Neural cell (in vitro differentiated cells): ENCODE results near the gene HOXA5. TPM values are rescaled to one million over a fixed set of nuclear protein-coding genes. Genes with fewer than 3 reads are reported as not detected.

ENCODE experiments used
- H2AFZ ChIP-seq: fragments of 200-600, 300-800 bp; sonication (generic), shearing (Covaris generic); 2 replicates; pipeline ENCODE4 v1.6.0; 2014; ENCODE audit warnings: low read depth, mild to moderate bottlenecking, antibody characterized with exemption, low read length, moderate library complexity
- H3F3A ChIP-seq: fragments of 200-600 bp; shearing (Covaris generic); 2 replicates; pipeline ENCODE4 v1.6.1; 2016; ENCODE audit warnings: mild to moderate bottlenecking, moderate library complexity, mixed read lengths, antibody characterized with exemption, low read length; ENCODE audit not compliant: insufficient read depth, poor library complexity, severe bottlenecking
- H3K27ac ChIP-seq: fragments of 200-600, 300-800 bp; sonication (generic), shearing (Covaris generic); 2 replicates; pipeline ENCODE4 v1.5.1; 2014; ENCODE audit warnings: mild to moderate bottlenecking, low read length, moderate library complexity
- H3K27me3 ChIP-seq: fragments of 300-800, 200-600 bp; sonication (generic), shearing (Covaris generic); 2 replicates; pipeline ENCODE4 v1.6.0; 2014; ENCODE audit warnings: mild to moderate bottlenecking, low read depth, low read length, moderate library complexity; ENCODE audit not compliant: insufficient read depth
- H3K36me3 ChIP-seq: fragments of 300-800, 200-600 bp; sonication (generic), shearing (Covaris generic); 2 replicates; pipeline ENCODE4 v1.5.1; 2014; ENCODE audit warnings: mild to moderate bottlenecking, antibody characterized with exemption, low read length, moderate library complexity; ENCODE audit not compliant: insufficient read depth
- H3K4me2 ChIP-seq: fragments of 300-800, 200-600 bp; sonication (generic), shearing (Covaris generic); 2 replicates; pipeline ENCODE4 v1.6.0; 2014; ENCODE audit warnings: mild to moderate bottlenecking, low read length
- H3K4me3 ChIP-seq: fragments of 300-800, 200-600 bp; sonication (generic), shearing (Covaris generic); 2 replicates; pipeline ENCODE4 v1.5.1; 2014; ENCODE audit warnings: mild to moderate bottlenecking, low read length, moderate library complexity
- H3K79me2 ChIP-seq: fragments of 200-600 bp; shearing (Covaris generic); replicated peaks from 2 replicates; pipeline ENCODE4 v1.6.0; 2014; ENCODE audit warnings: mild to moderate bottlenecking, low read length, moderate library complexity; ENCODE audit not compliant: insufficient read depth
- H3K9ac ChIP-seq: fragments of 300-800, 200-600 bp; sonication (generic), shearing (Covaris generic); 2 replicates; pipeline ENCODE4 v1.6.1; 2016; ENCODE audit warnings: mild to moderate bottlenecking, low read length, mixed read lengths
- H3K9me2 ChIP-seq: fragments of 200-600 bp; shearing (Covaris generic); 2 replicates; pipeline ENCODE4 v1.6.1; 2016; ENCODE audit warnings: mild to moderate bottlenecking, low read length, mixed read lengths; ENCODE audit not compliant: insufficient read depth
- H3K9me3 ChIP-seq: fragments of 200-600, 300-800 bp; sonication (generic), shearing (Covaris generic); 2 replicates; pipeline ENCODE4 v1.6.1; 2016; ENCODE audit warnings: mild to moderate bottlenecking, mixed run types, low read length, moderate library complexity, mixed read lengths
- H4K20me1 ChIP-seq: fragments of 200-600 bp; shearing (Covaris generic); 2 replicates; pipeline ENCODE4 v1.6.1; 2016; ENCODE audit warnings: mild to moderate bottlenecking, mixed run types; ENCODE audit not compliant: insufficient read depth
- CTCF ChIP-seq: fragments of 450-650 bp; IDR thresholded peaks from 2 replicates; pipeline ENCODE4 v1.5.1; 2014; ENCODE audit warnings: antibody characterized with exemption, mild to moderate bottlenecking, moderate library complexity; ENCODE audit not compliant: poor library complexity, severe bottlenecking
- EP300 ChIP-seq: fragments of 450-650 bp; conservative IDR thresholded peaks from 2 replicates; pipeline ENCODE4 v1.6.1; 2014; ENCODE audit warnings: antibody characterized with exemption, mild to moderate bottlenecking, moderate library complexity; ENCODE audit not compliant: poor library complexity, severe bottlenecking
- EZH2 ChIP-seq: fragments of 200-600, 300-800 bp; shearing (Covaris generic), sonication (generic); IDR thresholded peaks from 2 replicates; pipeline ENCODE4 v1.6.1; 2014; ENCODE audit warnings: antibody characterized with exemption, low read length, borderline replicate concordance, mild to moderate bottlenecking; ENCODE audit not compliant: insufficient read depth, poor library complexity, severe bottlenecking
- MXI1 ChIP-seq: fragments of 450-650 bp; conservative IDR thresholded peaks from 2 replicates; pipeline ENCODE4 v1.6.1; 2014; ENCODE audit warnings: antibody characterized with exemption, mild to moderate bottlenecking; ENCODE audit not compliant: poor library complexity, severe bottlenecking
- POLR2AphosphoS5 ChIP-seq: IDR thresholded peaks from 2 replicates; pipeline ENCODE4 v1.6.1; 2012
- RAD21 ChIP-seq: fragments of 450-650 bp; conservative IDR thresholded peaks from 2 replicates; pipeline ENCODE4 v1.6.1; 2014; ENCODE audit warnings: antibody characterized with exemption, mild to moderate bottlenecking, moderate library complexity
- REST ChIP-seq: IDR thresholded peaks from 2 replicates; pipeline ENCODE4 v1.6.1; 2012; ENCODE audit warnings: borderline replicate concordance
- SMC3 ChIP-seq: fragments of 450-650 bp; conservative IDR thresholded peaks from 2 replicates; pipeline ENCODE4 v1.6.1; 2014; ENCODE audit warnings: antibody characterized with exemption, mild to moderate bottlenecking, moderate library complexity; ENCODE audit not compliant: poor library complexity
- TAF1 ChIP-seq: IDR thresholded peaks from 2 replicates; pipeline ENCODE4 v1.6.1; 2012; ENCODE audit warnings: low read depth
- polyA plus RNA-seq: library from polyadenylated mRNA; depleted of rRNA; stranded (reverse); fragments of >200 nt; gene quantifications from 2 replicates; pipeline ENCODE4 v1.2.3, GENCODE V29; 2014

The HOXA5 gene
- polyA plus RNA-seq, 1 donor from 2014 or later = not detected

- H3K9me3 ChIP-seq = peaks cover 31% of the 10 kb centered on the region
- H3K9ac ChIP-seq = no peak overlapping the region
- no peak overlapping the region for H2AFZ ChIP-seq
- no peaks in the 10 kb centered on the region for H4K20me1 ChIP-seq
- no peaks in the 10 kb centered on the region for H3K9me2 ChIP-seq
- no peaks in the 10 kb centered on the region for H3K79me2 ChIP-seq
- no peak overlapping the region for H3K4me2 ChIP-seq
- H3K27me3 ChIP-seq = peaks cover 100% of the 10 kb centered on the region
- no peak overlapping the region for H3K27ac ChIP-seq
- H3K36me3 ChIP-seq = no peaks in the 10 kb centered on the region
- no peak overlapping the region for H3K4me3 ChIP-seq
- H3F3A ChIP-seq = no peaks in the 10 kb centered on the region
- TF ChIP-seq REST = no peak
- TF ChIP-seq SMC3 = no peak
- TF ChIP-seq TAF1 = no peak
- no peak for TF ChIP-seq RAD21
- TF ChIP-seq EZH2 = no peak
- no peak for TF ChIP-seq CTCF
- no peak for TF ChIP-seq MXI1
- no peak for TF ChIP-seq POLR2AphosphoS5
- no peak for TF ChIP-seq EP300
Measured at GRCh38 chr7:27153526-27153925, 10.0 kb upstream of the HOXA5 start.

- no peak for TF ChIP-seq CTCF
- TF ChIP-seq EP300 = no peak
- no peak for TF ChIP-seq MXI1
- Histone ChIP-seq H2AFZ (no peak overlapping the region), H3K79me2 (no peaks in the 10 kb centered on the region), H3K36me3 (no peaks in the 10 kb centered on the region), H3K27ac (no peak overlapping the region), H3K27me3 (peaks cover 100% of the 10 kb centered on the region), H3K9me3 (peaks cover 27% of the 10 kb centered on the region), H3K9me2 (no peaks in the 10 kb centered on the region), H3F3A (no peaks in the 10 kb centered on the region), H3K4me2 (no peak overlapping the region), H3K4me3 (no peak overlapping the region), H3K9ac (no peak overlapping the region), H4K20me1 (no peaks in the 10 kb centered on the region)
Measured at GRCh38 chr7:27152816-27153442, 9.4 kb upstream of the HOXA5 start.
